ENCODE results near the gene TNFSF8.

The TNFSF8 gene

DNA sequence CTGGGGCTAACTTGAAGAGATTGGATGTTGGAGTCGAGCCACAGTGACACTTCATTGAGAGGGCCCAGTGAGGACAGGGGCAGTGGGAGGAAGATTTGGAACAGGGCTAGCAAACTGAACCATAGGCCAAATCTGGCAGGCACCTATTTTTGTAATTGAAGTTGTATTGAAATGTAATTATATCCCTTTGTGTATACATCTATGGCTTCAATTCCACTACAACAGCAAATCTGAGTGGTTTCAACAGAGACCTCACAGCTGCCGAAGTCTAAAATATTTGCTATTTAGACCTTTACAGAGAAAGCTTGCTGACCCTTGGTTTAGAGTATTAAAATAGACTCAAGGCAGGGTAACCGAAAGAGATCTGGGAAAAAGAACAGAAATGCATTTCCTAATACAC, 4.7 kb upstream of the TNFSF8 start:
- no peak for DNase-seq

DNA sequence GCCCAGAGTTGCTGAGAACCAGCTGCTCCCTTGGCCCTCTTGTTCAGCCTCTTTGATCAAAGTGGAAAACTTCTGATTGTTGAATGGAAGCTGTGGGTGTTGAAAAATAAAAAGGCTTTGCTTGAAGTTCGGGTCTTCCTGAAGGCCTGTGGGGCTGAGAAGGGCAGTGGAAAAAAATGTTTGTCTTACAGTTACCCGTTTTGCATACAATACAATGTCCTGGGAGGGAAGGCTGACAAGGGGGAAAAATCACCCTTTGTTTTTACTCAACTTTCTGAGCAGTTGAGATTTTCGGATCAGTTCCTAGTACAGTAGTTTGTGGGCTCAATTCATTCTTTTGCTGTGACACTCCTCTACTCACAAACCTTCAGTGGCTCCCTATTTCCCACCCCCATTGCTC, 2.1 kb upstream of the TNFSF8 start:
- no peak for DNase-seq

DNA sequence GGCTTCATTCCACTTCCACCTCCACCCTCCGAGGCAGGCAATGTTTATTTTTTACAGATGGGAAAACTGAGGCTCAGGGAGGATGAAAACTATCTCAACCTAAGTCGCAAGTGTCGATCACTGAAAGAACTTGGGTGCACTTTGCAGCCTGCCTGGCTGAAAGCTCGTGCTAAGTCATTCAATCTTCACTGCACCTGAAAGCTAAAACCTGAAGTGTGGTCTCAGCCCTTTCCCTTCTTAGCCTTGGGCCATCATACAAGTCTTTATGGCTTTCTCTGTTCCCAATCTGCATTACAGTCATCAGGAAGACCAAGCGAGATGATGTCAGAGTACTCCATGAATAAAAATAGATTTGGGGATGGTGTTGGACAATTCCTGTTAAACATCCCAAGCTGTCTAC, 1.0 kb upstream of the TNFSF8 start:
- DNase-seq: no peak

DNA sequence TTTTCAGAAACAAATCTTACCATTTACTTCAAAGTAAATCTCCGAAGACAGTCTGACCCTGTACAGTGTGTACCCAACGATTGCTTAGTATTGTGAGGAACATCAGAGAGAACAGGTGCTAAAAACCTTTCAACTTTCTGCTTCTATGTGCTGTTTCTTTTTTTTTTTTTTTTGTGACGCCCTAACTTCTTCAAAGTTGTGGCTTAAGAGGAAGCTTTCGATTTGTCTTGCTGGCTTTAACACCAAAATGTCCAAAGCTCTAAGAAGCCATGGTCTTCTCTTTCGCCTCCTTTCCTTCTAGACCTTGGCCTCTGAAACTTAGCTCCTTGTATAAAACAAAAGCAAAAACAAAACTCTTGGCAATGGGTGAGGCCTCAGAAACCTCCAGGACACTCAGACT, 1.2 kb downstream of the TNFSF8 start:
- no peak for DNase-seq

DNA sequence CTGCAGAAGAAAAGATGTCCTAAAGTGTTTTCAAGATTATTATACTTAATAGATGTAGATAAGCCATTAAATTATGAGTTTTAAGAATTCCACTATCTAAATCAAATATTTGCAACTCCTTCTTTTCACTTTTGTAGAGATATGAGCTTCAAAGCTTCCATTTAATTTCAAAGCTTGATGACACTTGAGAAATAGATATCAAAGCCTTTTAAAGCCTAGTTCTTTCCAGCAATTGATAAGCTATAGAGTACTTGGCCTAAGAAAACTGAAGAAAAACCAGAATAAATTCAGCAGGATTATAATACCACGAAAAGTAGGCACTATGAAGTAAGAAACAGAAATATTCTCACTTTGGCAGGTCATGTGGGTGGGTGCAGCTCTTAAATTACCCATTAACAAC, 1.7 kb downstream of the TNFSF8 start:
- DNase-seq: no peak

DNA sequence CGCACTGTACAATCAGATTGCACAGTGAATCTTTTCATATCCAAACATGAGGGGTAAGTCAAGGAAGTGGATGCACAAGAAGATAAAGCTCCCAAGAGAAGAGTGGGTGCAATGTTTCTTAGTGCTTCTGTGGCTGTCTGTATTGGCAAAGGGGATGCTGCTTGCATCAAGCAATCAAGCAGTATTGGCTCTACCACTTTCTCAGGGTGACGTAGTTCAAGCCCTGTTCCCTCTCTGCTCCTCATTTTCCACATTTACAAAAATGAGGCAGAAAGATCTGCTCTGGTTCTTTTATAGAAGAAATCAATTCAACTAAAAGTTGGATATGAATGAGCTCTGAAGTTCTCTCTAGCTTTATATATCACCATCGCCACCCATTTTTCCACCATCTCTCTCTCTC, 2.3 kb downstream of the TNFSF8 start:
- no peak for DNase-seq

DNA sequence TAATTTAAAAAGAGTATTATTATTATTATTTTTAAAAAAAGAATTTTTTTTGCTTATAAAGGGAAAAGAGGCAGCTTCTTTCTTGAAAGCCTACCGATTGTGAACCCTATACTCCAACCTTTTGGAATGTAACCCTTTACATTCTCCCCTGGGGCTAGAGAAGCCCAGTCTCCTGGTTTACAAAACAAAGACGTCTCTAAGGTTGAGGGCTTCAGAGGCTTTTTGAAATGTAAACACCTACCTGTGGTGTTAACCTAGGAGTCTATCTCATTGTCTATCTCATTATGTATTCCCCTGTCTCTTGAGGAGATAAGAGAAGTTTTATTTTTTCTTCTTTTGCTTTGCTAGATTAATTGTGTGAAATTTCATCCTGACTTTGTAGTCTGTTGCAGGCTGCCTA, 4.7 kb downstream of the TNFSF8 start:
- no peak for DNase-seq

DNA sequence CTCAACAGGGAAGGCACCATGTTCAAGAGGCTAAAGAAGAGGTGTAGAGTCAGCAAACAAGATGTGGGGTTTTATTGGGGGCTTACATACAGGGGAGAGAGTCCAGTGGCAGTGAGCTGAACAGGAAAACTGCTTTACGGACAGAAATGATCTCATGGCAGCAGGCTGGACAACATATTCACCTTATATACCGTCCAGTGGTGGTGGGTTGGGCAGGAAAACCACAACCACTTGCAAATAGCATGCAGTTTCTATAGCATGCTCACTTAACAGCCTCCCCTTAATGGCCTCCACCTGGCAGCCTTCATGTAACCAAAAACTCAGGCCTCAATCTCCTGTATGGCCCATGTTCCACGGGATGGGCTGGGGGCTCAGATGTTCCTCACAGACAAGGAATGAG, 5.4 kb downstream of the TNFSF8 start:
- DNase-seq: no peak

DNA sequence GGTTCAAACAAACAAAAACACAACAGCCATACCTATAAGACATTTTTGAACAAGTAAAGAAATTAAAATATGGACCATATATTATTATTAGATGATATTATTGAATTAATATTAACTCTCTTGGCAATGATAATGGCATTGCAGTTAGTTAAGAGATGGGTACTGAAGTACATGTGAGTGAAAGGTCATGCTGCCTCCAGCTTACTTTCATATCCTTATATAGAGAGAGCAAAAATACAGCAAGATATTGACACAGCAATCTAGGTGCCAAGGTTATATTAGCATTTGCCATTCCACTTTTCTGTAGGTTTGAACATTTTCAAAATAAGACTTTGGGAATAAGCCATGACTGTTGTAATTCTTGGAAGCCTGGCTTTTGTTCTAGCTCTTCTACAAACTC, 6.1 kb downstream of the TNFSF8 start:
- DNase-seq: no peak

DNA sequence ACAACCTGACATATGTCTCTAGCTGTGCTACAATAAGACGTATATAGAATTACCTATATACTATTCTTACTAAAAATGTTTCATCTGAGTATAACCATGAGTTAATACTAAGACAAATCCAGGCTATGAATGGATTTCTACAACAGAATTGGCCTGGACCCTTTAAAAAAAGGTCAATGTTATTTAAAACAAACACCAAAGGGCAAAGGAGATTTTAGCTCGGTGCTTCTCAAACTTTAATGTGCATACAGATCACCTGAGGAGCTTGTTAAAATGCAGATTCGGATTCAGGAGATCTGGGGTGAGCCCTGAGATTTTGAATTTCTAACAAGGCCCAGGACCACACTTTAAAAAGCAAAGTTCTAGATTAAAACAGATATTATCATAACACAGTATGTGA, 6.5 kb downstream of the TNFSF8 start:
- DNase-seq: no peak

DNA sequence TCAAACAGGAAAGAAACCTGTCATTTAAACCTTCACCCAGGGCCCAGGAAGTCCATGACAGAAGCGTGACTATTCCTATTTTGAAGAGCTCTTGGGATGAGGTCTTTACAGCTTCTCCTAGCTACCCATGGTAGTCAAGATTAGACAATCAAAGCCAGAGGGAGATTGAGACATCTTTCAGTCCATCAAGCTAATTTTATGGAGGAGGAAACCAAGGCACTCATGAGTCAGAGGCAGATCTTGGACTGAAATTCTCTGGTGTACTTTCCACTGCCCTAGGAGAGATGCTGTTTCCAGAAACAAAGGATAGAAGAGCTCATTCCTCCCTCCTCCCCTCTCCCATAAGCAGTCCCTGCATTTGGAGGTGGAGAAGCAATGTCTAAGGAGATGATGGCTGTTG, 9.2 kb downstream of the TNFSF8 start:
- DNase-seq: no peak

DNA sequence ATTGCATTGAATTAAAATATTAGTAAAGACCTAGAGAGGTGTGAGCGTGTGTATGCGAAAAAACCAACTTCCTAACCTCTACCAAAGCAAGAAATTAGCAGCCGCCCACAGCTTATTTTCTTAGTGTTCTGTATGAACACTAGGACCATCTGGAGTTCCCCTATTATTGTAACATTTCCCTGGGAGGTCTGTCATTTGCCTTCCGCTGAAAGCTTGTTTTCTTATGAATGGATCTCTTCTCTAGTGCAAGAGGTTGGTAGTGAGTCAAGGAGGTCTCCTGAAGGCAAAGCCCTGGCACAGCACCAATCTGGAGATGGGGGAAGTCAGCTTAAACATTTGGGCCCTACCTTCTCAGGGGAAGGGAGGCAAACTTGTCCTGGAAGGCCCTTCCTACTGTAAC, 10.8 kb downstream of the TNFSF8 start:
- DNase-seq: no peak

DNA sequence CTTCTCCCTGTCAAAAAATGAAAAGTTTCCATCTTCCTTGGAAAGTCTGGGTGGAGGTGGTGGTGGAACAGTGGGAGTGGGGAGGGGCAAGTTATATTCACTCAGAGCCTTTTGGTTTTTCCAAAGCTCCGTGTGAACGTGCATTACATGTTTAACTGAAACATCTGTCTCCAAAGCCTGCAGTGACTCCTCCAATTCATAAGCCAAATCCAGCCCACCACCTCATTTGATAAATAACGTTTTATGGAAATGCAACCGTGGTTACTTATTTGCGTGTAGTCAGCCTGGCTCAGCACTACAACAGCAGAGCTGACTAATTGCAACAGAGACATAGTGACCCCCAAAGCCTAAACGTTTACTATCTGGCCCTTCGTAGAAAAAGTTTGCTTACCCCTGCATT, 13.9 kb downstream of the TNFSF8 start:
- no peak for DNase-seq

DNA sequence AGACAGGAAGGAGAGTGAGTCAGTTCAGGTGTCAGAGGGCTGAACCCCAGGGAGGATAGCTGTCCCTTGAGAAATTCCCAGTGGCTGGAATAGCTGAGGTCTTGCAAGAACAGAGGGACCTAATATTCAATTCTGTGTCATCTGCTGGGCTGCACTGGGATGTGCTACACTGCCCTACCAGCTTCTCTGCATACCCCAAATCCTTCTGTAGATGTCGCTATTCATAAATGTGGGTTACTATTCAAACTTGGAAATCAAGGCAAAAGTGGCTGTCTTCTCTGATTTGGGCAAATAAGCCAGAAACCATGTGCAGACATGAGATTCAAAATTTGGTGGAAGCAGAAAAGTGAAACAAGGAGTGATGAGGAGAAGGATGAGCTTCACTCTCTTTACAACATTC, 16.3 kb downstream of the TNFSF8 start:
- DNase-seq: no peak

DNA sequence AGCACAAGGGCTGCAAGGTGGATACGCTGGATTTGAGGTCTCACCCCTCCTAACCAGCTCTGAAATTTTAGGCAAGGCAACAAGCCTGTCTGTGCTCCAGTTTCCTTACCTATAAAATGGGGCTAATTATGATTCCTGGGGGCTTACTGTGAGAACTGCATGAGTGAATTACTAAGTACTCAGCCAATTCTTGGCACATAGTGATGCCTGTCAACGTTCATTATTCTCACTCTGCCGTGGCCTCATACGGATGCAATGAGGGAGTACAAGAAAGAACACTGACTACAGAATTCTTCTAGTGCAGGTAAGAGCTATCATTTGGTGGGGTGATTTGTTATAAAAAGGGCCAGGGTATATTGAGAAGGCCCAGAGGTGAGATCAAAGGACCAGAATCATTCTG, 16.7 kb downstream of the TNFSF8 start:
- DNase-seq: no peak

DNA sequence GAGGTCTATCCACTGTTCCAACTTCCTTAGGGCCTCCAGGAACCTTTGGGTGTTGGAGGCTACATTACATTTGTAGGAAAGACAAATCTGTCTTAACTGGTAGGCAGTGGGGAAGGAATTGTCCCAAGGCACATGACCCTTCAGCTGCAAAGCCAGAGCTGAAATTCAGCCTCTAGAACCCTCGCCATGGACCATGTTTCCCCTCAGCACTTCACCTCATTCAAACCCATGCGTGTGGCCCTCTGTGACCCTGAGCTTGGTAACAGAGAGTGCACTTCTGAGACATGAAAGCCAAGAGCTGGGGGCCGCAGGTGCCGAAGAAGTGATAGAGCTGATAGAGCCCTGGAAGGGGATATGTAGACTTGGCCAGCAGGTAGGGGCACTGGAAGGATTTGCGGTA, 17.2 kb downstream of the TNFSF8 start:
- DNase-seq: no peak

DNA sequence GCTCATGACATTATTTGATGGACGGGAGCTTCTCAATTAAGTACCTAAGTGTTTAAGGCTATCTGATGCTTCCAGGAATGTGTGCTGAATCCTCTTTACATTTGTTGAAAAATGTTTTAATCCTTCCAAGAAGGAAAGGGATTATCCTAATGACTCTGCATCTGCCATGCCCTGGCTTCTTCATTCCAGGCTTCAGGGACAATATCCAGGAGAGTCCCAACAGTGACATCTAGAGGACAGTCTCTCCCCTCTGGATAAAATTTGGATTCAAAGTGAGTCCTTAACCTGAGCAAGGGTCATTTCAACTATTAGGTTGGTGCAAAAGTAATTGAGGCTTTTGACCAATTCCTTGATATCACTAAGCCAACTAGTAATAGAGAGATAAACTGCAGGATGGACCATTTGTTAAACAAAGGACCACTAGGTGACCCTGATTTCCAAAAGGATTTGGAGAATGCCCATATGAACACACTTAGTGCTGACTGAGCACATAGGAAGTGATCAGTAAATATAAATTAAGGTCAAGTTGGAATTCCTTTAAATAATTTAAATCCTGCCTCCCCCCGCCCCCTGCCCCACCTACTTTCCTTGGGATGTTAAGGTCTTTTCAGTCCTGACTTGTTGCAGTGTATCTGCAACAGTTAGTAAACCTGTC, 19.1 kb downstream of the TNFSF8 start:
- no peak for DNase-seq

DNA sequence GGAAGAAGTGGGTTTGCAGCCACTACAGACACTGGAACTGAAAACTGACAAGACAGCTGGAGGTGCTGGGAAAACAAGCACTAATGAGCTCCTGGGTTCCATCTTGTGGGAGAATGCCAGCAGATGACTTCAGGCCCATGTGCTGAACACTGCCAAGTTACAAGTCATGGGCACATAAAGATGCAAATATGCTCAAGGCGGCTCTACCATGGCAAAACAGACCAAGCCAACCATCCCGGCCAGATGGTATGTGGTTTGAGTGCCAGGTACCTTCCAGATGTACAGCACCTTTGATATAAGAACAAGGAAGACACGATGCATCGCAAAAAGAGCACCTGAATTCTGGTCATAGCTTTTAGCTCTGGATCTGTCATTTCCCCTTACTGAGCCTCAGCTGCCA, 19.9 kb downstream of the TNFSF8 start:
- no peak for DNase-seq

DNA sequence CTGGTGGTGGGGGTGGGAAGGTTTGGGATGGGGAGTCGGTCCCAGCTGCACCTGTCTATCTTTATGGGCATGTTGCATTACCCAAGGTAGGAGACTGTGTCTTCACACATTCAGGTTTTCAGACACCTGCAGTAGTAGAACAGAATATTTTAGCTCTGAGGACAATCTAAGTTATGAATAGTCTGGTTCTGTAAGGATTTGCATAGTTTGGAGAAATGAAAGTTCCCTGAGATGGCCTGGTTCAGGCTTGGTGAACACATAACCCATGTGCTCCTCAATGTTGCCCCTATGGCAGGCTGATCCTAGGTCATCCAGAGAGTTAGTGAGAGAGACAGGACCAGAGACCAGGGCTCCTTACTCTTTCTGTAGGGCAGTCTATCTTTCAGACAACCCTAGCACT, 20.7 kb downstream of the TNFSF8 start:
- no peak for DNase-seq

DNA sequence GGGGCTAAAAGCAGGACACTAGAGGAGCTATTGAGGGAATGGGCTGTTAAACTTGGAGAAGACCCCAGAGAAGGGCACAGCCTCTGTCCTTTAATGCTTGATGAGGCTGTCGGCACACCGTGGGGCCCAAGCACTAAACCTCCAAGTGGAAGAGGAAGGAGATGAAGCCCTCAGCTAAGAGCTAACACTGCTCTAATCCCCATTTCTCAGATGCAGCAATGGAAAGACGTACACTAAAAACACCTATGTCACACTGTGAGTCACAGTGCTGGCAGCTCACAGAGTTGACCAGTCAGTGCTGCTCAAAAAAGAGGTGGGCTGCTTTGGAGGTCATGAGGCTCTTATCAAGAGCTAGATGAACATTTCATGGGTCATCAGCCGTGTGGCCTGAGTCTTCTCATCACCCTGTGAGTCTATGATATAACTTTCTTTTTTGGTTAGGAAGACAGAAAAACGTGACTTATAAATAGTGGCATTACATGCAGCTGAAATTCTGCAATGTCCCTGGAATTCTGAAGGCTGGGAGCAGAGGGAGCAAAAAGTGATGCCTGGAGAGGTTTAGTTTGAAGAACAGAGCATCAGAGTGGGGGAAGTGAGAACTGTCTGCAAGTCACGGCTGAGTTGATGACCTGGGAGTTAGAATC, 21.5 kb downstream of the TNFSF8 start:
- no peak for DNase-seq

DNA sequence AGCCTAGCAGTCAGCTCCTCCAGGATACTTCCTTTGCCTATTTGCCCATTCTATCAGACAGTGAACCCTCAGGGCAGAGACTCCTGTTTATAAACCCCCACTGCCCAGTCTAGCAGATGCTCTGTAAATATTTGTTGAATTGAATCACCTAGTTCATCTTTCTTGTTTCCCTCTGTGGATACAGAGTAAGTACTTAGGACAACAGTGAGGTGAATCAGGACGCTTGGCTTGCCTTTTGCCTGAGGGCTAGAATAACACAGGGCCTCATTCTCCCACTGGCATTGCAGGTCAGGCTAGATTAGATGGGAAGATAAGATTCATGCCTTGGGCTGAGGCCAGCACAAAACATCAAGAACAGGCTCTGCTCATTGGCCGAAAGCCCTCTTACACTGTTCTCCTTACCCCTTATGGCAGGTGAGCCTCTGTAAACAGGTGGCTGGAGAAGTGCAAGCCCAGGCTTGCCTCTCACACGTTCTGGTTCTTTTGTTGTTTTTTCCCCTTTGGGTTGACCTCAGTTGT, 22.2 kb downstream of the TNFSF8 start:
- DNase-seq: no peak

DNA sequence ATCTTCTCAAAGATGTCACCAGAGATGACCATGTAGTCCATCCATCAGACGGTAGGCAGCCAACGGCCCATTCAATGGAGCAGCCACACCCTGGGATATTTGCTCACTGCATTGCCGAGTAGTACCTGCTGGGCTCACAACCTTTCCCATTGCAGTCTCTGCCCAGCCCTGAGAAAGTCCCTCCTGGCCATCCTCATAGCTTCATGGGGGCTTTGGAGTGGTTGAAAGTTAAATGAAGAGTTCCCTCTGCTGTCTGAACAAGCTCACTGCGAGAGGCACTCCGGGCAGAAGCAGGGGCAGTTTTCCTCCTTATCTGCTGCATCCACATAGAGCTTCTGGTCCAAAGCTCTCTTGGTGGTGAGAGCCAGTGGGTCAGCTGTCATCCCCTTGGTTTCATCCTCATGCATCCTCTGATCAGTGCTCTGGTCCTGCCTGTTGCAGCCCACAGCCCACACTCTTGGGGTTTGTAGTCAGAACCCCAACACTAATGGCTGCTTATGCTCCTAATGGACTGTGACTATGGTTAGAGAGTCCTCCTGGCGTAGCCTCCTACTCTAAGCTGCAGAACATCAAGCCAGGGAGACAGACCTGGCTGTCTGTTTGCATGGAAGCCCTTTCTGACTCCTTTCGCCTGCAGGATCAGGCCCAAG, 23.3 kb downstream of the TNFSF8 start:
- no peak for DNase-seq

DNA sequence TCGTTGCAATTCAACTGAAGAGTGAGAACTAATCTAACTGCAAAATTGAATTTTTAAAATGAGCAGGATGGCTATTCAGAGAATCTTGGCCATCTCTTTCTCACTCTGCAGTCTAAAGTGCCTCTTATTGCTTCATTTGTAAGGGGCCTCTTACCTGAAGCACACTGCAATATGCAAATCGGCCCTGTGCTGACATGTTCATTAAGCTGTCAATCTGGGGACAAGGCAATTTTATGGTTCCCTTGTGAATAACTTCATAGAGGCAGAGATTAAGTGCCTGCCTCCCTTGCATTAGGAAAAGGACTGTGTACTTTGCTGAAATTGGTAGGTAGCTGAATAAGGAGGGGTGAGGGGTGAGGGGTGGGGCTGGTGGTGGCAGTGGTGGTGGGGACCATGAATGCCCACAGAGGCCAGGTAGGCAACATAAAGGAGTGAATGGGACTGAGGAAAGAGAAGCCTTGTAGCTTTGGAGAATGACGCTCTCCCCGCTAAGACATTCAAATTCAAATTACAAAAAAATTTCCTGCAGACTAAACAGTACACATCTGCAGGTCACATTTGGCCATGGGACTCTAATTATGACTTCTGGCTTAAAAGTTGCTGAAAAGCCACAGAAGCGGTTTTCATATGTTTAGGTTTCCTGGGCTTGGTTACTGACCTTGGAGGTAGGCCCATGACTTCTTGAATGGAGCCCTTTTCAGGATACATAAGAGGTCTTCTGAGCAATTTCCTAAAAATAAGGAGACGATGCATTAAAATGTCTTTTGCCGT, 25.0 kb downstream of the TNFSF8 start:
- no peak for DNase-seq
